Lower leg skin (tissue), 3 donors: ENCODE results near the gene MAGT1.

Source experiments
- CTCF ChIP-seq, 3 donors: fragments of 450-650 bp; IDR thresholded peaks; one replicate each; pipeline ENCODE4 v1.5.1; 2016; ENCODE audit warnings: antibody characterized with exemption in 3 of 3, mild to moderate bottlenecking in 3 of 3, moderate library complexity in 2 of 3
- POLR2A ChIP-seq, 2 donors: fragments of 450-650 bp; IDR thresholded peaks; one replicate each; pipeline ENCODE4 v1.6.1; 2016 to 2017; ENCODE audit warnings: antibody characterized with exemption in 2 of 2, mild to moderate bottlenecking in 1 of 2, moderate library complexity in 1 of 2

DNA sequence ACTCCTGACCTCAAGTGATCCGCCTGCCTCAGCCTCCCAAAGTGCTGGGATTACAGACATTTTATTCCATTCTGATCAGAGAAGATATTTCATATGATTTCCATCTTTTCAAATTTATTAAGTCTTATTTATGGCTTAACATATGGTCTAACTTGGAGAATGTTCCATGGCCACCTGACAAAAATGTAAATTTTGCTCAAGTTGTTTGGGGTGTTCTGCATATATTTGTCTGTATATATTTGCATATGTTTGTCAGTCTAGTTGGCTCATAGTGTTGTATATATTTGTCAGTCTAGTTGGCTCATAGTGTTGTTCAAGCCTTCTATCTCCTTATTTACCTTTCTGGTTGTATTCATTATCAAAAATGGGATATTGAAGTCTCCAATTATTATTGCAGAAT is 93.0 kb downstream of the MAGT1 start:
- TF ChIP-seq CTCF (IDR thresholded peaks at IDR 0.05) (no peak), POLR2A (IDR thresholded peaks at IDR 0.05) (no peak)
